ENCODE results near the gene SLC25A11.
A peak's percentile ranks its signal among the peaks of the same experiment; 100 is the strongest.

The SLC25A11 gene

GRCh38 chr17:4948166-4948930 lies 8.5 kb upstream of the SLC25A11 start, which contains the start of gene PFN1:
Gene PFN1 (minus strand): TSS chr17:4948530. CDS start chr17:4948394, 136 bp downstream.
- no peak for TF ChIP-seq CTCF (IDR thresholded peaks at IDR 0.05; ENCODE audit: low read depth, low read length)
- DNase-seq (ENCODE audit: low read depth in 2 of 2) = peak; percentile 96
- H3K4me3 ChIP-seq (replicated peaks in 1 of 2; ENCODE audit: low read depth in 2 of 2, low read length in 2 of 2) = peak within 1 kb of the TSS; percentile 98 to 99

GRCh38 chr17:4947411-4948165 lies 7.7 kb upstream of the SLC25A11 start:
- DNase-seq (ENCODE audit: low read depth in 2 of 2) = peak; percentile 56 to 59
- peak overlapping the region; percentile 98 to 99 for H3K4me3 ChIP-seq (replicated peaks in 1 of 2; ENCODE audit: low read depth in 2 of 2, low read length in 2 of 2)
- TF ChIP-seq CTCF (IDR thresholded peaks at IDR 0.05; ENCODE audit: low read depth, low read length) = no peak

GRCh38 chr17:4947010-4947410 lies 7.2 kb upstream of the SLC25A11 start:
- TF ChIP-seq CTCF (IDR thresholded peaks at IDR 0.05; ENCODE audit: low read depth, low read length) = no peak
- peak overlapping the region; percentile 98 to 99 for H3K4me3 ChIP-seq (replicated peaks in 1 of 2; ENCODE audit: low read depth in 2 of 2, low read length in 2 of 2)
- no peak for DNase-seq (ENCODE audit: low read depth in 2 of 2)

- peak overlapping the region; percentile 98 to 99 for H3K4me3 ChIP-seq (replicated peaks in 1 of 2; ENCODE audit: low read depth in 2 of 2, low read length in 2 of 2)
- no peak for TF ChIP-seq CTCF (IDR thresholded peaks at IDR 0.05; ENCODE audit: low read depth, low read length)
- no peak for DNase-seq (ENCODE audit: low read depth in 2 of 2)
These were observed 6.6 kb upstream of the SLC25A11 start for GRCh38 chr17:4946312-4946976.

GRCh38 chr17:4945944-4946280 lies 6.1 kb upstream of the SLC25A11 start:
- H3K4me3 ChIP-seq (replicated peaks in 1 of 2; ENCODE audit: low read depth in 2 of 2, low read length in 2 of 2) = peak overlapping the region; percentile 98 to 99
- no peak for TF ChIP-seq CTCF (IDR thresholded peaks at IDR 0.05; ENCODE audit: low read depth, low read length)
- DNase-seq (ENCODE audit: low read depth in 2 of 2) = no peak

GRCh38 chr17:4945176-4945943 lies 5.5 kb upstream of the SLC25A11 start:
- TF ChIP-seq CTCF (IDR thresholded peaks at IDR 0.05; ENCODE audit: low read depth, low read length) = no peak
- DNase-seq (ENCODE audit: low read depth in 2 of 2) = peak; percentile 88 to 96
- H3K4me3 ChIP-seq (replicated peaks in 1 of 2; ENCODE audit: low read depth in 2 of 2, low read length in 2 of 2) = peak overlapping the region in 1 of 2 donors; percentile 98
